Right lung (tissue), 10 donors: ENCODE measurements around the gene NLN. TPM values are rescaled to one million over a fixed set of nuclear protein-coding genes. Genes with fewer than 3 reads are reported as not detected.
"Not testable (repeated sequence)": the region's sequence is repeated elsewhere in the genome, so short reads cannot be mapped to it uniquely, and the experiment has no call there.

ENCODE experiments used
- DNase-seq, 2 donors: peaks; one replicate each; pipeline ENCODE4 v3.0.0-alpha.2; 2013
- long read RNA-seq, 8 donors: transcript quantifications; one replicate each; lab custom pipeline, GENCODE V29; 2026
- polyA plus RNA-seq, 5 donors: library from polyadenylated mRNA; unstranded; fragments of 120-200 nt; gene quantifications; one replicate each; pipeline versions ENCODE4 v1.2.1 to v1.2.3, GENCODE V29; 2013; ENCODE audit warnings: inconsistent platforms in 1 of 5, low replicate concordance in 1 of 5; ENCODE audit not compliant: insufficient read length in 5 of 5, insufficient read depth in 1 of 5

NLN gene
- 10 to 100 TPM; 14.0 to 25.9 (median 23.1) TPM for polyA plus RNA-seq
- long read RNA-seq, donor 1, full-length matches to known transcripts, result 3 of 12 reads
- long read RNA-seq, donor 1, partial matches to known transcripts, result 9 of 12 reads
- long read RNA-seq, donor 1, other reads (novel, unspliced or antisense), result 0 of 12 reads
- long read RNA-seq, donor 2, full-length matches to known transcripts, result 3 of 3 reads
- long read RNA-seq, donor 2, partial matches to known transcripts, result 0 of 3 reads
- long read RNA-seq, donor 2, other reads (novel, unspliced or antisense), result 0 of 3 reads
- long read RNA-seq, donor 3, full-length matches to known transcripts, result 4 of 4 reads
- long read RNA-seq, donor 3, partial matches to known transcripts, result 0 of 4 reads
- long read RNA-seq, donor 3, other reads (novel, unspliced or antisense), result 0 of 4 reads
- long read RNA-seq, donor 4, result 0 reads
- long read RNA-seq, donor 5, full-length matches to known transcripts, result 3 of 3 reads
- long read RNA-seq, donor 5, partial matches to known transcripts, result 0 of 3 reads
- long read RNA-seq, donor 5, other reads (novel, unspliced or antisense), result 0 of 3 reads
- long read RNA-seq, donor 6, partial matches to known transcripts, result 0 of 1 reads
- long read RNA-seq, donor 6, other reads (novel, unspliced or antisense), result 0 of 1 reads
- long read RNA-seq, donor 7, full-length matches to known transcripts, result 5 of 5 reads
- long read RNA-seq, donor 7, partial matches to known transcripts, result 0 of 5 reads
- long read RNA-seq, donor 7, other reads (novel, unspliced or antisense), result 0 of 5 reads
- long read RNA-seq, donor 8, full-length matches to known transcripts, result 1 of 1 reads
- long read RNA-seq, donor 8, partial matches to known transcripts, result 0 of 1 reads
- long read RNA-seq, donor 8, other reads (novel, unspliced or antisense), result 0 of 1 reads

DNA sequence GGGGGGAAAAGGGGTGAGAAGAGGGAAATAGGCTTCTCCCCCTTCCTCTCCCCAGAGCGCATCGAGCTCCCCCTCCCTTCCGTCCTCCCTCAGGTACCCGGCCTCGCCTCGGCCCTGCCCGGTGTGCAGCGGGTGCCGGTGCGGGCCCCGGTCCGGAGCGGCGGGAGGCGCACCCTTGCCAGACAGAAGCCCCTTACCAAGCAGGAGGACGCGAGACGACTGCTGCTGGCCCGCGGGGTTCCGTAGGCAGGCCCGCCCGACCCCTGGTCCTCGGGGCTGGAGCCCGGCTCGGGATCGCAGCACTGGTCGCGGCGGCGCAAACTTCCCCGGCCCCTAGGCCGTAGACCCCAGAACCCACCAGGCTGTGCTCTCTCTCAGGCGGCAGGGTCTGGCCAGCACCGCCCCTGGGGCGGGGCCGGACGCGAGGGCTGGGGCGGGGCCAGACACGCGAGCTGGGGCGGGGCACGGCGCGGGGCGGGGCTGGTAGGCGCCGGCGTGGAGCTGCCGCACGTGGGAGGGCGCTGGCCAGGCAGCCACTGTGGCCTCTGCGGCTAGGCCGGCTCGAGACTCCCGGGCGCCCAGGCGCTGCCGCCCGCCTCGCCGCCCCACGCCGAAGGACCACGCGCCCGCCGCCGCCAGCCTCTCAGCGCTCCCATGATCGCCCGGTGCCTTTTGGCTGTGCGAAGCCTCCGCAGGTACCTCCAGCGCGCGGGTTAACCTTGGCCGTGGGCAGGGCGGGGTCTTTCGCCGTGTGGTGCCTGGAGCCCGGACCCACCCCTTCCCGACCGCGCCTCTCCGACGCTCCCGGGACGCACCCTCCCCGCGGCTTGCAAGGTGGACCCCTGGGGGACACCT, at the start of gene NLN, which contains the start of gene SGTB:
TSS of gene NLN (plus strand) at position 486 of the 855 bp plus-strand sequence. CDS start at position 655, 169 bp downstream.
TSS of gene SGTB (minus strand) at position 390 of the 855 bp plus-strand sequence. CDS start 1,302 bp downstream, outside the sequence.
- peak; percentile 85 to 86 for DNase-seq

DNA sequence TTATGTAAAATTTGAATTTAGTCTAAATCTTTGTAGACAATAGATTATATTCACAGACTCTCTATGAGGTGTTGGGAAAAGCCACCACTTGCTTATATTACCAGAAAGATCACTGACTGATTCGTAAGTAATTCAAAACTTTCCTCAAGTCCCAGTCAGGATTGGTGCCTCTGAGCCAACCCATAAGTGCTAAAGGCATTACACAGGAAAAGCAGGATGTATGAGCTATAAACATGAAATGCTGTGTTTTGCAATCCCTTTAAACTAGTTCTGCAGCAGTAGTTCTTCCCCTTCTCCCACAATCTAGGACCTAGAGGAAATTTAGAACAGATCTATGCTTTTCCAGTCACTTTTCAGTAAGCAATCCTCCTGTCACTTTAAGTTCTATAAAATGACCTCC, 49.2 kb upstream of the NLN start:
- DNase-seq, result peak; percentile 16 to 18

DNA sequence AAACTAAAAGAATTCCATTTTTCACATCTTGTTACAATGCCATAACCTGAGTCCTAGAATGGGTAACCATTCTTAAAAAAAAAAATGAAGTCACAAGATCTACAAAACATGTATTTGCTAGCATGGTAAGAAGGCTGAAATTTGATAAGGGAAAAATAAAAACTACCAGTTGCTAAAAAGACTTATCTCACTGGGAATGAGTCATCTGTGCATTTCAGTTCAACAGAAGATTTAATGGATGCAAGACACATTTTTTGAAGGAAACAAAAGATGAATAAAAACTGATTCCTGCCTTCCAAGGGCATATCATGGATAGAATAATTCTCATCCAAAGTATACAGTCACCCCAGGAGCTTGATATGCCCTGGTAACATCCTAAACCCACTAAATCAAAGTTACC, 47.3 kb upstream of the NLN start:
- no peak for DNase-seq

GRCh38 chr5:65676056-65676455, 45.9 kb upstream of the NLN start:
- DNase-seq, result not testable (repeated sequence)

DNA sequence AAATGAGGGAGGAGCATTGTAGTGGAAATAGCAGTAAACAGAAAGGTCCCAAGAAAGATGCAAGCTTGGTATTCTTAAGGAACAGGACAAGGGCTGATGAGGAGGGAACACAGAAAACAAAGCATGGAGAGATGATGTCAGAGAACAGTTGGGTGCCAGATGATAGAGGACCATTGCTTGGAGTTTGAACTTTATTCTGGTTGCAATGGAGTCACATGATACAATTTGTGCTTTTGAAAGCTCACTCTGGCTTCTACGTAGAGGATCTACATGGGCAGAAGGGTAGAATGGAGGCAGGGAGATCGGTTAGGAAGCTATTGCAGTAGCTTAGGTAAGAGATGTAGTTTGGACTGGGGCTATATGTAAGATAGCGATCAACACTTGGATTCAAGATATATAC, 39.9 kb upstream of the NLN start:
- no peak for DNase-seq

DNA sequence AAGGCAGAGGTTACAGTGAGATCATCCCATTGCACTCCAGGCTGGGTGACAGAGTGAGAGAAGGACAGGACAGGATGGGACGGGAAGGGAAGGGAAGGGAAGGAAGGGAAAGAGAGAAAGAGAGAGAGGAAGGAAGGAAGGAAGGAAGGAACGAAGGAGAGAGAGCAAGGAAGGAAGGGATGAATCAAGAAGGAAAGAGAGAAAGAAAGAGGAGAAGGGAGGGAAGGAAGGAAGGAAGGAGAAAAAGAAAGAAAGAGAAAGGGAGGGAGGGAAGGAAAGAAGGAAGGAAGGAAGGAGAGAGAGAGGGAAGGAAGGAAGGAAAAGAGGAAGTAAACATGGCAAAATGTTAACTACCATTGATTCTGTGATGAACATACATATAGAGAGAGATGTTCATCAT, 28.9 kb upstream of the NLN start:
- DNase-seq, result no peak

GRCh38 chr5:65695162-65695755, 26.7 kb upstream of the NLN start:
- DNase-seq, result no peak

- DNase-seq, result no peak
Observed at GRCh38 chr5:65695896-65696295, 26.1 kb upstream of the NLN start.

- no peak for DNase-seq
Observed at GRCh38 chr5:65696892-65697291, 25.1 kb upstream of the NLN start.

GRCh38 chr5:65699338-65699737, 22.7 kb upstream of the NLN start:
- no peak for DNase-seq

DNA sequence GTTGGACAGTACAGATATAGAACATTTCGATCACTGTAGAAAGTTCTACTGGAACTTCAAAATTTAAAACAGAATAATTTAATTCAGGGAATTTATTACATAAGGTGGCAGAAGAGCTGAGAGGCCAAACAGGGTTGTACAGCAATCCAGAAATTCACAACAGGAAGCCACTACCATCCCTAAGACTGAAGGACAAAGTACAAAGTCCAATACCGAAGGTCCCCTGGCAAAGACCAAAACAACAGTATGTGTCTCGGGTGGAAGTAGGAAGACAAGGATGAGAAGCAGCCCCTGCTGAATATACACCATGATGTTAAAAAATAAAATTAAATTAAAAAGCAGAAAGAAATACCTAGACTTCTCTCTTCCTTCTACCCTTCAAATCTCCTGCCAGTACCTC, 20.0 kb upstream of the NLN start:
- no peak for DNase-seq

DNA sequence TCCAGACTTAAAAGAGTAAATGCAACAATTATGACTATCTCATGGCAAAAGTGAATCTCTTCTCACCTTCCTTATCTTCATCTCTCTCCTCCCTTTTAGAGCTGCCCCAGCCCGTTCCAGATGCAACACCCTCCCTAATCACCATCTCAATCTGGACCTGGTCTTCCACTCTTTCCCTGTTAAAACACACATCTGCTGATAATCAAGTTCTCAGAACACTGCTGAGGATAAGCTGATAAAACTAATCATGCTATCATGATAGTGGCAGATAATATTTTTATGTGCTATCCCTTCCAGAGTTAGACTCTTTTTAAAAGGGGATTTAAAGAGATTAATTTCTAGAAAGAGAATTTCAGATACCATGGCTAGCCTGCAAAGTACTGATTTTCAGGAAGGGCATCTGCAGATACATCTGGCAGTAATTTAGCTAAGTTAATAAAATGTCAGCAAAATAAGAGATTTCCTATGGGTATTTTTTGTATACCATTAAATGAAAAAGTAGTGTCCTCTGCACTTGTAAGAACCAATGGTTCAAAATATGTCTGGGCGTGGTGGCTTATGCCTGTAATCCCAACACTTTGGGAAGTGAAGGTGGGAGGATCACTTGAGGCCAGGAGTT, 17.3 kb upstream of the NLN start:
- DNase-seq, result no peak

DNA sequence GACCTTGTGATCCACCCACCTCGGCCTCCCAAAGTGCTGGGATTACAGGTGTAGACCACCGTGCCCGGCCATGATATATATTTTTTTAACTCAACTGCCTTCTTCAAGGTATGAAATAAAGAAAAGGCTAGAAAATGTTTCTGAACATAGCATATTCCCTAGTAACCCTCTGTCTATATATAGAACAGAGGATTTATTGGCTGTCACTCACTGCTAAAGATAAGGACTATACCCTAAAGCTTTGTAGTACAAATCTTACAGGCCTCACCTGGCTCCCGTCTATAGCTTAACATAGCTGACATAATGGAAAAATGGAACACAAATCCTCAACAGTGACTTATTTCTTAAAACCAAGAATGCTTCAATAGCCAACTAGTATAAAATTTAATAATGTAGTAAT, 14.3 kb upstream of the NLN start:
- no peak for DNase-seq

- no peak for DNase-seq
Observed at GRCh38 chr5:65708145-65708544, 13.9 kb upstream of the NLN start.

GRCh38 chr5:65718576-65719310, 3.3 kb upstream of the NLN start:
- no peak for DNase-seq

GRCh38 chr5:65721050-65721719, 820 bp upstream of the NLN start:
- DNase-seq, result peak; percentile 44 to 63

DNA sequence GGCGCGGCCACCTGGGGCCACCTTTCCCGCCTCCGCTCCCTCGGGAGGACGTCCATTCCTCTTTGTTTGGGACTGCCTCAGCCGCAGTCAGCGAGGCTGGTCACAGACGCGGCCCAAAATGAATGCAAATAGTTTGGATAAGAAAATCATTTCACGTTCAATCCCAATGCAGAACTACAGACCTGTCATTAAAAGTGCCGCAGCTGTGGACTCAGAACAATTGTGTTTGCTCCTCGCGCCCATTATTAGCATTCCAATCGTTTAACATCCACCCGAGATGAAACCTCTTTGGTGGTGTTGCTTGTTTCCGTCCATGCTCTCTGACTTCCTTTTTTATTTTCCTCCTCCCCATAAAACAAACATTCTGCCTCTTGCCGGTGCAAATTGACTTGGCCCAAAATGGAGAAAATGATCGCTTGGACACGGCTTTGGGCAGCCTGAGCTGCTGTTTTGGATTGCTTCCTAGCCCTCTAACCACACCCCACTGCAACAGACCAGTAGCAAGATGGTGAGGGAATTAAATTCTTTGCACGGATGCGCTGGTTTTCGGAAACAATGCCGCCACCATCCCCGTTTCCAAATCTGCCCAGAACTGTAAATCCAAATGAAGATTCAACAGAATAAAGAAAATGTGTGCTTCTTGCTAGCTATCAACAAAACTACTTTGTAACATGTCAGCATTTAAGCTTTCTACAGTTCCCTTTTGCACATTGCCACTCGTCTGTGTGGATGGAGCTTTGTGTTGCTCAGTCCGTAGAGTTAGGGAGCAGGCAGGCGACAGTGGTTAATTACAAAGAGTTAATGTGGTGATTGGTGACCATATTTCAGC, 784 bp downstream of the NLN start:
- peak; percentile 38 to 55 for DNase-seq

DNA sequence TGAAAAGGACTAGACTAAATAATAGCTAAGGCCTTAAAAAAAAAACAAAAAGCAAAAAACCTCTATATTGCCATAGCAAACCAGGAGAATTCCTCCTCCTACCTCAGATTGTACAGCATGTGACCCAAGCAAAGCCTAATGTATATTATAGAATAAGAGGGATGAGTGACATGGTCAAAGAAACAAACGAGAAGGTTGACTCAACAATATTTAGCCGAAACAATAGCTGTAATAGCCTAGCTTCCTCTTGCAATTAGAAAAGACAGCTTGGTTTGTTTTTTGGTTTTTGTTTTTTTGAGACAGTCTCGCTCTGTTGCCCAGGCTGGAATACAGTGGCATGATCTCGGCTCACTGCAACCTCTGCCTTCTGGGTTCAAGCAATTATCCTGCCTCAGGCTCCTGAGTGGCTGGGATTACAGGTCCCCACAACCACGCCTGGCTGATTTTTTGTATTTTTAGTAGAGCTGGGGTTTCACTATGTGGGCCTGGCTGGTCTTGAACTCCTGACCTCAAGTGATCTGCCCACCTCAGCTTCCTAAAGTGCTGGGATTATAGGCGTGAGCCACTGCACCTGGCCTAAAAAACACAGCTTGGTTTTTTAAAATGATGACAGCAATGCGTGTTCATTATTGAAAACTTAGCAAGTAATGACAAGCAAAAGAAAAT, 5.6 kb downstream of the NLN start:
- no peak for DNase-seq
